ENCODE measurements around the gene TBC1D21.

- no peak for TF ChIP-seq SUZ12 (IDR thresholded peaks at IDR 0.05)
- no peak for TF ChIP-seq FOXM1 (IDR thresholded peaks at IDR 0.05; ENCODE audit: borderline replicate concordance)
- no peak for TF ChIP-seq TARDBP (IDR thresholded peaks at IDR 0.05)
- TF ChIP-seq ZNF384 (IDR thresholded peaks at IDR 0.05), result no peak
- TF ChIP-seq CTBP1 (IDR thresholded peaks at IDR 0.05; ENCODE audit: borderline replicate concordance), result no peak
- TF ChIP-seq NFRKB (IDR thresholded peaks at IDR 0.05), result no peak
- TF ChIP-seq FOXK2 (IDR thresholded peaks at IDR 0.05), result no peak
- TF ChIP-seq FOXA1 (IDR thresholded peaks at IDR 0.05), result no peak
- TF ChIP-seq HDGF (IDR thresholded peaks at IDR 0.05; ENCODE audit: borderline replicate concordance), result no peak
- no peak for TF ChIP-seq BHLHE40 (IDR thresholded peaks at IDR 0.05; ENCODE audit: borderline replicate concordance)
- TF ChIP-seq SP1 (IDR thresholded peaks at IDR 0.05), result no peak
- no peak for TF ChIP-seq PKNOX1 (IDR thresholded peaks at IDR 0.05)
- no peak for TF ChIP-seq ARNT (IDR thresholded peaks at IDR 0.05)
- TF ChIP-seq ELF4 (IDR thresholded peaks at IDR 0.05), result no peak
Observed at GRCh38 chr15:73931441-73931840, 58.1 kb downstream of the TBC1D21 start.

Data from HEK293T (cell line).